ENCODE results near the gene SLC22A16. TPM values are rescaled to one million over a fixed set of nuclear protein-coding genes. Genes with fewer than 3 reads are reported as not detected.

SLC22A16 gene
- total RNA-seq, 1 donor from 2014 or later: not detected

DNA sequence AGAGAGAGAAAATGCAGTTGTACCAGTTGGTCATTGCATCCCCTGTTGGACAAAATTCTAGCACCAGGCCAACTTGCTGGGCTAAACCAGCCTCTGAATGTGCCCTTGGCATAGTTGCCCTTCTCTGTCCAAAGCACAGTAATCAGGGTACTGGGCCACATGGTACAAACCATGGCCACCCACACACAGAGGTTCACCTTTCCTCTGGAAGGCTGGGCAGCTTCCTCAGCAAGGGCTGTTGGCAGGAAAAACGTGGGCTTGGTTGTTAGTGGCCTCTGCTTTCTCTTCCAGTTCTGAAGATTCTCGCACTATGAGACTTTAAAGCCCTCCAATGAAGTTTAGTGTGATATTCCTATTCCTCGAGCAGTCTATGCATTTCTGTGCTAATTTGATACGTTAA lies 61.7 kb downstream of the SLC22A16 start:
- intact Hi-C loops (cut with DNase I): loop anchor here (2.0 kb wide), 1 partner anchor 18 kb away; no protein-coding TSS in a partner anchor
- no peak for DNase-seq (ENCODE audit: low spot score)

DNA sequence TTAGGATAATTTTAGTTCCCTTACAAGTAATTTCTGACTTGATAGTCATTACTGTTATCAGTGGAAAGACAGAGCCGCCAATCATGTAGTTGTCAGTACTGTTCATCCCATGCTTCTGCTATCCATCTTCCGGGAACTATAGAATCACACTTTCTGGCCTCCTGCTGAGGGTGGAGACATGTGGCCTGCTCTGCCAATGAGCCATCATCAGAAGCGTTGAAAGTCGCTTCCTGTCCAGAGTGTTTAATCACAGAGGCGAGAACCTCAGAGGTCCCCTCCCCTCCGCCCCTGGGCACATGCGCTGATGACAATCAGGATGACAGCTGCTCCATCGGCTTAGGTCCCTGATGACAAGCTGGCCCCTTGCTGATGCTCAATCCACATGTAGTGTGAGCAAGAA lies 64.1 kb downstream of the SLC22A16 start:
- intact Hi-C loops (cut with DNase I): no loop called here
- no peak for DNase-seq (ENCODE audit: low spot score)

DNA sequence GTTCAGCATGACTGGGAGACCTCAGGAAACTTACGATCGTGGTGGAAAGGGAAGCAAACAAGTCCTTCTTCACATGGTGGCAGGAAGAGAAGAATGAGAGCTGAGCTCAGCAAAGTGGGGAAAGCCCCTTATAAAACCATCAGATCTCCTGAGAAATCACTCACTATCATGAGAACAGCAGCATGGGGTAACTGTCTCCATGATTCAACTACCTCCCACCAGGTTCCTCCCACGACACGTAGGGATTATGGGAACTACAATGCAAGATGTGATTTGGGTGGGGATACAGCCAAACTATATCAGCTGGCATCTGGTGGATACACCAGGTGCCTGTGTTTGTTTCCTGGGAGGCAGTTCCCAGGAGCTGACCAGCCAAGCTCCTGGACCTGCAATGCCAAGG lies 65.9 kb downstream of the SLC22A16 start:
- intact Hi-C loops (cut with DNase I): no loop called here
- no peak for DNase-seq (ENCODE audit: low spot score)

DNA sequence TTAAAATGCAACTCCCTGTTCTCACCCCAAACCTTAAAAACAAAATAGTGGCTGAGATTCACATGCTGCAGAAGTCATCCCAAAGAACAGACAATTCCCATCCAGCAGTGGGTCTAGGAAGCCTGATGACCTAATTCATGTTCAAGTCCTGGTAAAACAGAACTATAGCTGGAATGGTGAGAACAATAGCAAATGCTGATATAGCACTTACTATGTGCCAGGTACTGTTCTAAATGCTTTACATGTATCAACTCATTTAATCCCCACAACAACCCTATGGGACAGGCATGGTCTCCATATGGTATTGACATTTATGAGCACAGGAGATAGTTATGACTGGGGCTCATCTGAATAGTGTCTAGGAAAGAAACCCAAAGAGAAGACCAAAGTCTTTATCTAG lies 66.6 kb downstream of the SLC22A16 start:
- no peak for DNase-seq (ENCODE audit: low spot score)
- intact Hi-C loops (cut with DNase I): no loop called here

DNA sequence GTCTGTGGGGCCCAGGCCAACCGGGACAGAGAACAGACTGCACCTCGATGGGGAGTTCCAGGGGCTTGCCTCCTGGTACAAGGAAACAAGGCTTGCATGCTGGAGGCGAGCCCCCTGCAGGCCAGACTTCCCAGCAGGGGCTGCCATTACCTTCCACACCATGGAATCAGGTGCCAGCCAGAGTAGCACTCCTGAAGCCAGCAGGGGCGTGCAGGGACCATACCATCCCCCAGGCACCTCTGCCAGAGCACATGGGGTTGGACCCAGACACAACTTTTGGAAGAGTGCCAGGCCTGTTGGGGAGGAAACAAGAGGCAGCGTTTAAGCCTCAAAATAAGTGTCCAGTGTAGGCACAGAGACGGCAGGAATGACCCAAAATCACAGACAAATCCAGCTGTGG lies 67.5 kb downstream of the SLC22A16 start:
- intact Hi-C loops (cut with DNase I): no loop called here
- DNase-seq (ENCODE audit: low spot score): no peak

DNA sequence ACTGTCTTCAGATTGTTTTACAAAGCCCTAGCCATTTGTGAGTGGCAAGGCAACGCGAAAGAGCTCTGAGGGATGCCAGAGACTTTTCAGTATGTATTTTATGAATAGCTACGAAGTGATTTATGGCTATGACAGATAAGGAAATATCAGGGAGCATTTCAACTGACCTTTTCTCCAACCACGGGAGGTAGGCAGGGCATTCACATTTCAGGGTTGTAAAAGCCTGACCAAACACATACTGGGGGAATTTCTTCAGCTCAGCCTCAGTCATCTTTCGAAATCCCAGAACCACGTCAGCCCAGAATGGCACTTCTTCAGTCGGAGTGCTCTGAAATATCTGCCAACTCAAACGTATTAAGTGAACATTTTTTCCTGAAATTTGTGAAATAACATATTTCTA lies 71.8 kb downstream of the SLC22A16 start:
- intact Hi-C loops (cut with DNase I): no loop called here

DNA sequence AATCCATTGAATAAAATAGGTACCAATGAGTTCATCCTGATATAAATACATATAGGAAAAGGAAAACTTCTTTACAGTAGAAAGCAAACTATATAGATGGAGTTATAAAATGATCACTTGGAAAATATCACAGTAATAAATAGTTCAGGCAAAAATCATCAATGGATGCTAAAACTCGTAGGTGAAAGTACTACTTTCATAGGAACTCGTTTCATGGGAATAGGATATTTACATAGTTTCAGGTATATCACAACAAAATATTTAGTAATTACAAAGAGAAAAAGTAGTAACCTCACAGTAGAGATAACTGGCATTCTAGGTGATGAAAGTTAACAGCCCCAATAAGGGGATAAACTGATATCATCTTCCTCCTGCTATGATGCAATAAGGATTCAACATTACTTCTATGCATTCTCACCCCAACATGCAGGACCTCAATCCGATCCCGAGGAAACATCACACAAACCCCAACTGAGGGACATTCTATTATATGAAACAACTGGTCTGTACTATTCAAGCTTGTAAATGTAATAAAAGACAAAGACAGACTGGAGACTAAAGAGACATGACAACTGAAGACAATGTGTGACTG lies 74.7 kb downstream of the SLC22A16 start:
- no peak for DNase-seq (ENCODE audit: low spot score)
- intact Hi-C loops (cut with DNase I): no loop called here

More for the DNA sequence above, 71.8 kb downstream of the SLC22A16 start:
- DNase-seq (ENCODE audit: low spot score): no peak

DNA sequence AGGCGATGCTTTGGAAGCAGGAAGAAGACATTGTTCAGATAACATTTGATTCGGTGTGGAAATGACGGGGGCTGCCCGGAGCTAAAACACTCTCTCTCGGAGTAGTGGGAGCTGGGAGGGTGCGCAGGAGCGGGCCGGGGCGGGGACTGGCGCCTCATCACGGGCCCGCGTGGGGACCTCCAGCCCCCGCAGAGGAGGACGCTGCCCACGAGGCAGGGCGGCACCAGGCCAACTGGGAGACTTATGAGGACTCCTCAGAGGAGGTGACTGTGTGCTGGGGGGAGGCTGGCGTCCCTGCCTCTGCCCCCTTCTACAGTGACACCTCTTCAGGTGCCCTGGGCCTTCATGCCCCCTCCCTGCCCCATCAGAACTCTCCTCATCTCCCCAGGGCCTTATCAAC lies 76.2 kb downstream of the SLC22A16 start:
- no peak for DNase-seq (ENCODE audit: low spot score)
- intact Hi-C loops (cut with DNase I): no loop called here

DNA sequence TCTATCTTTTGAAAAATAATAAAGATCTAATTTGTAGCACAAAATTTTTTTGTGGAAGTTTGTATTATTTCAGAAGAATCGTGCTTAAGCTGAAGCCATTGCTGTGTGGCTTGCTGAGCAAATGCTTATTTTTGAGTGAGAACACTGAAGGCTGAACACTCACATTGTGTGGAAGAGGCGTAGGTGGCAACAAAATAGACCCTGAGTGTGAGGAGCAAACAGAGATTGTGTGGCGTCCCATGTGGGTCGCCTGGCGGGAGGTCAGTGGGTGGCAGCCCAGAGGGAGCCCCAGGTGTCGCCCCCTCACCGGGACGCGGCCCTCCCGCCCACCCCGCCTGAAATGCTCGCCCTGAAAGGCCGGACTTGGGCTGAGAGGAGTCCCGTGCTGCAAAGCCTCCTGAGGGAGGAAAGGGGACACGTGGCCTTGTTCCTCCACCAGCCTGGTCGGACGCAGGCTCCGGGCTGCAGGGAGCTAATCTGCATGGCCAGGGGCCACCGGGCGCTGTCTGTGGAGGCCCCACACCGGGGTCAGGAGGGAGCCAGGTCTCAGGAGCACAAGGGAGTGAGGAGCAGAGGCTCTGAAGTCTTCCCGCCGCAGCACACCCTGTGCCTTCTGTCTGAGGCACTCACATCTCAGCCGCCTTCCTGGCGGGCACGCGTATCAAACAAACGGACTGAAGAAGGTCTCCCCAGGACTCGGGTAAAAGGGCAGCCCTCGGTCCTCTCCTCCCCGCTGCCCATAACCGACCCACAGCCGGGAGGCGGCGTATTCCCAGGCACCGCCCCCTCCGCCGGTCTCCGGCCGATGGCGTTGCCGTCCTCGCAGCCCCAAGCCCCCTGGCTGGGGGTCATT lies 77.0 kb downstream of the SLC22A16 start:
- intact Hi-C loops (cut with DNase I): no loop called here
- DNase-seq (ENCODE audit: low spot score): no peak

DNA sequence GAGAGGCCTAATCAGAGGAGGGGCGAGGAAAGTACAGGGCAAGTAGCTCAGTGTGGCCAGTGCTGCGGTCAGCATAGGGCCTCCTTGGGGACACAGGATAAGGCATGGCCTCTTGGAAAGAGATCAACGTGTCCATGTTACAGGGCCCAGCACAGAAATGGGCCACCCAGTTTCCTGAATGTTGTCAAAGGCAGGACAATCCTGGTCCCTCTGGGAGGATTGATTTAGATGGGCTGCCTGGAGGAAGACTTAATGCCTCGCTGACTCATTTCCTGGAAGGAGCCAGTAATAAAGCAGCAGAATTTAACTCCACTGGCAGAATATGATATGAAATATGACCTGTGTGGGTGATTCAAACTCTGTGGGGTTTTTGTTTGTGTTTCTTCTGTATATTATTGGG lies 77.6 kb downstream of the SLC22A16 start:
- intact Hi-C loops (cut with DNase I): no loop called here
- no peak for DNase-seq (ENCODE audit: low spot score)

DNA sequence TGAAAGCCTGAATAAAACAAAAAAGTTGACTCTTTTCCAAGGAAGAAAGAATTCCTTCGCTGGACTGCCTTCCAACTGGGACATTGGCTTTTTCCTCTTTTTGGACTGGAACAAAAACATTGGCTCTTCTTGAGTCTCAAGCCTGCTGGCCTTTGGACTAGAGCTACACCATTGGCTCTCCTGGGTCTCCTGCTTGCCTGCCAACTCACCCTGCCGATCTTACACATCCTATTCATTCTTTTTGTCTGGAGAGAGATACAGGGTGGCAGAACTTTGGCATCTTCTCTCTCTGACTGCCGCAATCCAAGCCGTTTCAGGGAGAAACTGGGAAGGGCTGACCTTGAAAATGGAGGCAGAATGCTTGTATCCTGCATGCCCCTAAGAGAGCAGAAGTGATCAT lies 81.2 kb downstream of the SLC22A16 start:
- no peak for DNase-seq (ENCODE audit: low spot score)
- intact Hi-C loops (cut with DNase I): no loop called here

DNA sequence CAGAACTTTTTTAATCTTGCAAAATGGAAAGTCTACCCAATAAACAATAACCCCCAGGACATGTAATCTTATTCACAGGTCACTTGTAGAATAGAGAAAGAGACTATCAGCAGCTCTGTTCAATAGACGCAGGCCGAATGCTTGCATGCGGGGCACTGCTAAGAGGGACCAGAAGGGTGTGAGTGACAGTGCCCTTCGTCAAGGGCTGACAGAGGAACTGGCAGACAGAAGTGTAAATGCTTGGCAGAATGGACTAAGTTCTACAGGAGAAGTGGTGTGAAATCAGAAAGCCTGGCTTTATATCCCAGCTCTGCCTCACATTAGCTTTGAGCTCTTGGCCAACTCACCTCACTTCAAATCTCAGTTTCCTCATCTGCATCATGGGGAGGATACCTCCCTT lies 82.0 kb downstream of the SLC22A16 start:
- intact Hi-C loops (cut with DNase I): loop anchor here (5.0 kb wide), 2 partner anchors 352 to 687 kb away; no protein-coding TSS in a partner anchor
- DNase-seq (ENCODE audit: low spot score): no peak

DNA sequence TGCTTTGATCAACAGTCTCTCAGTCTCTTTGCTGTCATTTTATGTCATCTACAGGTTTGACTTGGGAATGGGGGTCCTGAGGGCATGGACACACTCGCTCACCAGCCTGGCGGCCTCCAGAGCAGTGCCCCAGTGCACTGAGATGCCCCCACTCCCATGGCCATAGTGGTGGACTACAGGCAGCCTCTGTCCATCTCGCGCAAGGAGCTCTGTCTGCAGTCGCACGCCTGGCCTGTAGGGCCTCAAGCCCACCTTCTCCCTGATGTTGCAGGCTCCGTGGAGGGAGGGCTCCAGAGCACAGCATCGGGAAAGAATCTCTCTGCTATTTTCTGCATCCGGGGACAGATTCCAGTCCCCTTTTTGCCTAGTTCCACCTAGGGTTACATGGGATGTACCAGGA lies 83.7 kb downstream of the SLC22A16 start:
- intact Hi-C loops (cut with DNase I): loop anchor here (5.0 kb wide), 2 partner anchors 350 to 685 kb away; no protein-coding TSS in a partner anchor
- DNase-seq (ENCODE audit: low spot score): no peak

DNA sequence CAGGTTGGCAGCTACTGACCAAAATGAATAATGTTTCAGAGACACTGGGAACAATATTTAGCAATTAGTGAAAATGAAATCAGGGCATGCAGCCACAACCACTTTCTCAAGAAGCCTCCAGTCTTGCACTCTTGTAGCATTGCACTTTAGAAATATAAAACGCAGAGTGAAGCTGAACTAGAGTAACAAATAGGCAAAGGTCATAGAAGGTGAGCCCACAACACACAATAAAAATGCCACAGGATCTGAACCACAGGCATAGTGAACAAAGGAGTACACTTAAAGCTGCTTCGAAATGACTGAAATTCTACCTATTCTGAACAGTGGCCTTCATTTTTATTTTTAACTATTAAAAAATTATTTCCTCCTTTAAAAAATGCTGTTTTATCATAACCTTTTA lies 86.0 kb downstream of the SLC22A16 start:
- DNase-seq (ENCODE audit: low spot score): no peak
- intact Hi-C loops (cut with DNase I): loop anchor here (2.0 to 5.0 kb wide), 3 partner anchors 212 to 683 kb away; partner anchors contain the start of gene WASF1

DNA sequence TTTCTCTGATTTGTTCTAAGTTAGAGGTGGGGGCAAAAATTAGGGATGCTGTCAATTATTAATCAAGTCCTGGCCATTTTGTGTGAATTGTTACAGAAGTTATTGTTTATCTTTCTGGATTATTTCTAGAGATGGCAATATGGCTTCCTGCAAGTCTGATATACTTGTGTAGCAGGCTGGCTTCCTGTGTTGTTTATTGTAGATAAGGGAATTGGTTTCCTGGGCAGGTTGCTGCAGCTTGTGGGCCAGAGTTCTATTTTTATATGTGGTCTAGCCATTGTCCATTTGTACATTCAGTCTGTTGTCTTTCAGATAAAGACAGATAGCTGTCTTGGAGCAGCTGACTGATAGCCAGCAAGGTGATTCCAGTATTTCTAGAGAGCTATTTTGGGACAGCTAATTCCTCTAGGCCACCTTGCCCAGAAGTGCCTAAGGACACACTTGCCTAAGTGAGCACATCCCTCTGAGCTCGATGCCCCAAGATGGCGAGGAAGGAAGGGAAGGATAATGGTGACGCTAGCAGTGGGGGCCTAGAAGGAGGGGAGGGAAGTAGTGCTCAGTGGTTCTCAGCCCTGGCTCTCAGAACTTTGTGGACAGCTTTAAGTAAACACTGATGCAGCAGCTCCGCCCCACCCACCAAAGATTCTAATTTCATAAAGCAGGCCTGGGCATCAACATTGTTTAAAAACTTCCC lies 86.6 kb downstream of the SLC22A16 start:
- no peak for DNase-seq (ENCODE audit: low spot score)
- intact Hi-C loops (cut with DNase I): loop anchor here (2.0 to 5.0 kb wide), 3 partner anchors 211 to 683 kb away; partner anchors contain the start of gene WASF1

DNA sequence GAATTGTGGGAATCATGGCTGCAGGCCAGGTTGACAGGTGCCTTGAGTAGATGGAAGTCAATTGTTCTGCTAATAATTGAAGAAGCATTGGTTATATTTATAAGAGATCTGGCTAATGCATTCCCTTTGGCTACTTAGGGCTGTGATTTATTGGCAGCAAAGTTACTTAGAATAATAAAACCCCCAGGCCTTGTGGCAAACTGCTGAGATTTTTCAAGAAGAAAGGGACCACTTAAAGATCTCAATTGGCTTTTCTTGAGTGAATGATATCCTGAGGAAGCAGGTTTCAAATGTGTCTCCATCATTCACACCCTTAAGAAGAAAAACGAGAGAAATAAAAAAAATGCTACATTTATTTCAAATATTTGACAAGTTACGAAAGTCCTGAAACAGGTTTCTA lies 88.4 kb downstream of the SLC22A16 start:
- intact Hi-C loops (cut with DNase I): no loop called here
- DNase-seq (ENCODE audit: low spot score): no peak

DNA sequence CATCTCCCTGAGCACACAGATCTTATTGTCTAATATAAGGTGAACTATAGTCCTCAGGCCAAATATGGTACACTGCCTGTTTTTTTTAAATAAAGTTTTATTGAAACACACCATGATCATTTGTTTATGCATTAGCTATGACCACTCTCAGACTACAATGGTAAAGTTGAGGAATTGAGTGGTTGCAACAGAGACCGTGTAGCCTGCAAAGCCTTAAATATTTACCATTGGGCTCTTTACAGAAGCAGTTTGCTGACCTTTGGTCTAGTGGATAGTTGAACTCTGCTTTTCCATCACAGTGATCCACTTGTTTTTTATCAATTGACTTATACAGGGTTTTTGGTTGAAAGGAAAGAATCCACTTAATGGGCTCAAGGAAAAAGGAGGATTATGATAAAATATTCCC lies 91.0 kb downstream of the SLC22A16 start:
- no peak for DNase-seq (ENCODE audit: low spot score)
- intact Hi-C loops (cut with DNase I): no loop called here

DNA sequence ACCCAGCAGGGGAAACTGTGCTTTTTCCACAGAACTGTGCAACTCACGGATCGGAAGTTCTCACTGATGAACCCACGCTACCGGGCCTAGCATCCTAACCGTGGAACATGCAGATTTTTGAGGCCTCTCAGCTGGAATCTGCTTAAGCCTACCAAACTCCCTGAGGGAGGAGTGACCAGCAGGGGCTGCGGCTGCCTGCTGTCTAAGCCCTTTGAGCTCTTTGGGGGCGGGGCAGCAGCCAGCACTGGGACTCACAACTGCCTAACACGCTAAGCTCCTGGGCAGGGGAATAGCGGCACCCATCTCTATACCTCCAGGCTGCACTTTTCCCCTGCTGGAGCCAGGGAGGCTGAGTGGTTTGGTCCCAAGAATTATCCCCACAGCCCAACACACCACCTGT lies 97.9 kb downstream of the SLC22A16 start:
- DNase-seq (ENCODE audit: low spot score): no peak

More for the DNA sequence above, 97.9 kb downstream of the SLC22A16 start:
- intact Hi-C loops (cut with DNase I): no loop called here
